Measurements from ENCODE around the gene SNTG2. TPM values are rescaled to one million over a fixed set of nuclear protein-coding genes. Genes with fewer than 3 reads are reported as not detected.

Gene SNTG2
- total and polyA plus RNA-seq, 4 donors = not detected

DNA sequence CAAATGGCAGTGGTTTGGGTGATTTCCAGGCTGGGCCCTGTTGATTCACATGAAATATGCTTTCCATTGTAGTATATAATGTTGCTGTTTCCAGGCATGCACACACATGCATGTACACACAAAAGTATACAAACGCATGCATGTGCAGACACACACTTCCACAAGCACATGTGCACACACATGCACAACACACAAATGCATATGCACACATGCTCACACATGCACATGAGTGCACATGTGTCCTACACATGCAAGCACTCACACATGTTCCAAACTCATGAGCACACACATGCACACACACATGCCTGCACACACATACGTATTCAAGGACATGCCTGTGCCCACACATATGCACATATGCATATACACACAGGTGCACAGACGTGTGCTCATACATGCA lies 30.6 kb downstream of the SNTG2 start:
- no peak overlapping the region for H3K27ac ChIP-seq (ENCODE audit: low read depth in 1 of 2, low read length in 2 of 2)
- peaks cover 0 to 3% (median 0%) of the 10 kb centered on the region in 4 donors for H3K27me3 ChIP-seq (ENCODE audit: control insufficient read depth in 4 of 4, insufficient read depth in 4 of 4, low read length in 3 of 4)
- H3K9me3 ChIP-seq (ENCODE audit: control insufficient read depth in 4 of 4, low read length in 3 of 4) = peaks cover 0 to 7% (median 0%) of the 10 kb centered on the region in 4 donors
- no peak for TF ChIP-seq HNF4A (conservative IDR thresholded peaks at IDR 0.05)
- TF ChIP-seq, protein P1, sequence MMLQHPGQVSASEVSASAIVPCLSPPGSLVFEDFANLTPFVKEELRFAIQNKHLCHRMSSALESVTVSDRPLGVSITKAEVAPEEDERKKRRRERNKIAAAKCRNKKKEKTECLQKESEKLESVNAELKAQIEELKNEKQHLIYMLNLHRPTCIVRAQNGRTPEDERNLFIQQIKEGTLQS (IDR thresholded peaks at IDR 0.05) = no peak
- TF ChIP-seq NR2F2 (IDR thresholded peaks at IDR 0.05) = no peak
- no peak for TF ChIP-seq FOXA2 (IDR thresholded peaks at IDR 0.05)
- H3K9ac ChIP-seq (ENCODE audit: low read depth in 1 of 2, low read length in 2 of 2) = no peak overlapping the region
- H3K4me1 ChIP-seq (ENCODE audit: control insufficient read depth in 4 of 4, insufficient read depth in 4 of 4, low read length in 3 of 4) = no peaks in the 10 kb centered on the region
- DNase-seq (ENCODE audit: low spot score) = no peak
- no peak overlapping the region for H3K4me3 ChIP-seq (ENCODE audit: low read depth in 1 of 3, low read length in 3 of 3)
- no peaks in the 10 kb centered on the region for H3K36me3 ChIP-seq (ENCODE audit: control insufficient read depth in 4 of 4, insufficient read depth in 3 of 4, low read depth in 1 of 4, low read length in 3 of 4)
- WGBS = 70% methylated on average over 3 of the region's 3 CpGs

DNA sequence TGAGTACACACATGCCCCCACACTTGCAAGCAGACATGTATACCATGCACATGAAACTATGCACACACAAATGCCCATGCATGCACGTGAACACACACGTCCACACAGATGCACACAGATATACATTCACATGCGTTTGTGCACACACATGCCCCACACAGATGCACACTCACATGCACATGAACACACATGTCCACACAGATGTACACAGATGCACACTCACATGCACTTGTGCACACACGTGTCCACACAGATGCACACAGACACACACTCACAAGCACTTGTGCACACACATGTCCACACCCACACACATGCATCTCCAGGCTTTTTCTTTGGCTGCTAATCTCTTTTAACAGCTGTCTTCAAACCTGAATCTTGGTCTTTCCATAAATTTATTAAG lies 31.1 kb downstream of the SNTG2 start:
- TF ChIP-seq, protein P1 (IDR thresholded peaks at IDR 0.05) = no peak
- TF ChIP-seq, protein P2, sequence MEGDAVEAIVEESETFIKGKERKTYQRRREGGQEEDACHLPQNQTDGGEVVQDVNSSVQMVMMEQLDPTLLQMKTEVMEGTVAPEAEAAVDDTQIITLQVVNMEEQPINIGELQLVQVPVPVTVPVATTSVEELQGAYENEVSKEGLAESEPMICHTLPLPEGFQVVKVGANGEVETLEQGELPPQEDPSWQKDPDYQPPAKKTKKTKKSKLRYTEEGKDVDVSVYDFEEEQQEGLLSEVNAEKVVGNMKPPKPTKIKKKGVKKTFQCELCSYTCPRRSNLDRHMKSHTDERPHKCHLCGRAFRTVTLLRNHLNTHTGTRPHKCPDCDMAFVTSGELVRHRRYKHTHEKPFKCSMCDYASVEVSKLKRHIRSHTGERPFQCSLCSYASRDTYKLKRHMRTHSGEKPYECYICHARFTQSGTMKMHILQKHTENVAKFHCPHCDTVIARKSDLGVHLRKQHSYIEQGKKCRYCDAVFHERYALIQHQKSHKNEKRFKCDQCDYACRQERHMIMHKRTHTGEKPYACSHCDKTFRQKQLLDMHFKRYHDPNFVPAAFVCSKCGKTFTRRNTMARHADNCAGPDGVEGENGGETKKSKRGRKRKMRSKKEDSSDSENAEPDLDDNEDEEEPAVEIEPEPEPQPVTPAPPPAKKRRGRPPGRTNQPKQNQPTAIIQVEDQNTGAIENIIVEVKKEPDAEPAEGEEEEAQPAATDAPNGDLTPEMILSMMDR (IDR thresholded peaks at IDR 0.05; ENCODE audit: low read depth, low read length, missing input control) = no peak
- TF ChIP-seq NR2F2 (IDR thresholded peaks at IDR 0.05) = no peak
- TF ChIP-seq, protein P3, sequence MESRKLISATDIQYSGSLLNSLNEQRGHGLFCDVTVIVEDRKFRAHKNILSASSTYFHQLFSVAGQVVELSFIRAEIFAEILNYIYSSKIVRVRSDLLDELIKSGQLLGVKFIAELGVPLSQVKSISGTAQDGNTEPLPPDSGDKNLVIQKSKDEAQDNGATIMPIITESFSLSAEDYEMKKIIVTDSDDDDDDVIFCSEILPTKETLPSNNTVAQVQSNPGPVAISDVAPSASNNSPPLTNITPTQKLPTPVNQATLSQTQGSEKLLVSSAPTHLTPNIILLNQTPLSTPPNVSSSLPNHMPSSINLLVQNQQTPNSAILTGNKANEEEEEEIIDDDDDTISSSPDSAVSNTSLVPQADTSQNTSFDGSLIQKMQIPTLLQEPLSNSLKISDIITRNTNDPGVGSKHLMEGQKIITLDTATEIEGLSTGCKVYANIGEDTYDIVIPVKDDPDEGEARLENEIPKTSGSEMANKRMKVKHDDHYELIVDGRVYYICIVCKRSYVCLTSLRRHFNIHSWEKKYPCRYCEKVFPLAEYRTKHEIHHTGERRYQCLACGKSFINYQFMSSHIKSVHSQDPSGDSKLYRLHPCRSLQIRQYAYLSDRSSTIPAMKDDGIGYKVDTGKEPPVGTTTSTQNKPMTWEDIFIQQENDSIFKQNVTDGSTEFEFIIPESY (IDR thresholded peaks at IDR 0.05) = no peak
- TF ChIP-seq HNF4G (IDR thresholded peaks at IDR 0.05) = no peak
- TF ChIP-seq SP1 (IDR thresholded peaks at IDR 0.05) = no peak
- TF ChIP-seq YY1 (IDR thresholded peaks at IDR 0.05) = no peak
- TF ChIP-seq FOXA1 (IDR thresholded peaks at IDR 0.05) = no peak
- TF ChIP-seq RAD21 (IDR thresholded peaks at IDR 0.05) = no peak
- TF ChIP-seq, protein P4, sequence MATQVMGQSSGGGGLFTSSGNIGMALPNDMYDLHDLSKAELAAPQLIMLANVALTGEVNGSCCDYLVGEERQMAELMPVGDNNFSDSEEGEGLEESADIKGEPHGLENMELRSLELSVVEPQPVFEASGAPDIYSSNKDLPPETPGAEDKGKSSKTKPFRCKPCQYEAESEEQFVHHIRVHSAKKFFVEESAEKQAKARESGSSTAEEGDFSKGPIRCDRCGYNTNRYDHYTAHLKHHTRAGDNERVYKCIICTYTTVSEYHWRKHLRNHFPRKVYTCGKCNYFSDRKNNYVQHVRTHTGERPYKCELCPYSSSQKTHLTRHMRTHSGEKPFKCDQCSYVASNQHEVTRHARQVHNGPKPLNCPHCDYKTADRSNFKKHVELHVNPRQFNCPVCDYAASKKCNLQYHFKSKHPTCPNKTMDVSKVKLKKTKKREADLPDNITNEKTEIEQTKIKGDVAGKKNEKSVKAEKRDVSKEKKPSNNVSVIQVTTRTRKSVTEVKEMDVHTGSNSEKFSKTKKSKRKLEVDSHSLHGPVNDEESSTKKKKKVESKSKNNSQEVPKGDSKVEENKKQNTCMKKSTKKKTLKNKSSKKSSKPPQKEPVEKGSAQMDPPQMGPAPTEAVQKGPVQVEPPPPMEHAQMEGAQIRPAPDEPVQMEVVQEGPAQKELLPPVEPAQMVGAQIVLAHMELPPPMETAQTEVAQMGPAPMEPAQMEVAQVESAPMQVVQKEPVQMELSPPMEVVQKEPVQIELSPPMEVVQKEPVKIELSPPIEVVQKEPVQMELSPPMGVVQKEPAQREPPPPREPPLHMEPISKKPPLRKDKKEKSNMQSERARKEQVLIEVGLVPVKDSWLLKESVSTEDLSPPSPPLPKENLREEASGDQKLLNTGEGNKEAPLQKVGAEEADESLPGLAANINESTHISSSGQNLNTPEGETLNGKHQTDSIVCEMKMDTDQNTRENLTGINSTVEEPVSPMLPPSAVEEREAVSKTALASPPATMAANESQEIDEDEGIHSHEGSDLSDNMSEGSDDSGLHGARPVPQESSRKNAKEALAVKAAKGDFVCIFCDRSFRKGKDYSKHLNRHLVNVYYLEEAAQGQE (IDR thresholded peaks at IDR 0.05) = no peak
- TF ChIP-seq TAF1 (conservative IDR thresholded peaks at IDR 0.05) = no peak
- no peak for TF ChIP-seq EGR1 (IDR thresholded peaks at IDR 0.05; ENCODE audit: low read depth in 2 of 2)
- TF ChIP-seq JUND (IDR thresholded peaks at IDR 0.05) = no peak
- TF ChIP-seq HNF4A (conservative IDR thresholded peaks at IDR 0.05) = no peak
- TF ChIP-seq, protein P5, sequence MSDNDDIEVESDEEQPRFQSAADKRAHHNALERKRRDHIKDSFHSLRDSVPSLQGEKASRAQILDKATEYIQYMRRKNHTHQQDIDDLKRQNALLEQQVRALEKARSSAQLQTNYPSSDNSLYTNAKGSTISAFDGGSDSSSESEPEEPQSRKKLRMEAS (IDR thresholded peaks at IDR 0.05) = no peak
- no peak for TF ChIP-seq FOXA2 (IDR thresholded peaks at IDR 0.05)
- no peak for TF ChIP-seq GABPA (IDR thresholded peaks at IDR 0.05 in 1 of 2, conservative IDR thresholded peaks at IDR 0.05 in 1 of 2)
- no peak for TF ChIP-seq RXRA (IDR thresholded peaks at IDR 0.05)
- H3K27ac ChIP-seq (ENCODE audit: low read depth in 1 of 2, low read length in 2 of 2) = no peak overlapping the region
- no peak overlapping the region for H3K4me3 ChIP-seq (ENCODE audit: low read depth in 1 of 3, low read length in 3 of 3)
- no peak overlapping the region for H3K9ac ChIP-seq (ENCODE audit: low read depth in 1 of 2, low read length in 2 of 2)
- H3K36me3 ChIP-seq (ENCODE audit: control insufficient read depth in 4 of 4, insufficient read depth in 3 of 4, low read depth in 1 of 4, low read length in 3 of 4) = no peaks in the 10 kb centered on the region
- H3K9me3 ChIP-seq (ENCODE audit: control insufficient read depth in 4 of 4, low read length in 3 of 4) = peaks cover 0 to 7% (median 0%) of the 10 kb centered on the region in 4 donors
- H3K4me1 ChIP-seq (ENCODE audit: control insufficient read depth in 4 of 4, insufficient read depth in 4 of 4, low read length in 3 of 4) = no peaks in the 10 kb centered on the region
- no peak for DNase-seq (ENCODE audit: low spot score)
- WGBS = 79% methylated on average over 4 of the region's 4 CpGs
- H3K27me3 ChIP-seq (ENCODE audit: control insufficient read depth in 4 of 4, insufficient read depth in 4 of 4, low read length in 3 of 4) = peaks cover 0 to 3% (median 0%) of the 10 kb centered on the region in 4 donors
